Left renal cortex interstitium (tissue), 4 donors: Measurements from ENCODE around the gene LNPEP. TPM values are rescaled to one million over a fixed set of nuclear protein-coding genes. Genes with fewer than 3 reads are reported as not detected.
A peak's percentile ranks its signal among the peaks of the same experiment; 100 is the strongest.

Experiments used
- DNase-seq, 4 donors: peaks; one replicate each; pipeline ENCODE4 v3.0.0-alpha.2; 2013; ENCODE audit warnings: low read depth in 4 of 4, low spot score in 2 of 4, missing footprints in 1 of 4
- polyA plus RNA-seq, 4 donors: library from polyadenylated mRNA; unstranded; fragments of 120-200 nt; gene quantifications; one replicate each; pipeline ENCODE4 v1.2.1, GENCODE V29; 2013; ENCODE audit not compliant: insufficient read length in 4 of 4

Gene LNPEP
- polyA plus RNA-seq, 4 donors: 21.1 to 30.2 (median 22.9) TPM

DNA sequence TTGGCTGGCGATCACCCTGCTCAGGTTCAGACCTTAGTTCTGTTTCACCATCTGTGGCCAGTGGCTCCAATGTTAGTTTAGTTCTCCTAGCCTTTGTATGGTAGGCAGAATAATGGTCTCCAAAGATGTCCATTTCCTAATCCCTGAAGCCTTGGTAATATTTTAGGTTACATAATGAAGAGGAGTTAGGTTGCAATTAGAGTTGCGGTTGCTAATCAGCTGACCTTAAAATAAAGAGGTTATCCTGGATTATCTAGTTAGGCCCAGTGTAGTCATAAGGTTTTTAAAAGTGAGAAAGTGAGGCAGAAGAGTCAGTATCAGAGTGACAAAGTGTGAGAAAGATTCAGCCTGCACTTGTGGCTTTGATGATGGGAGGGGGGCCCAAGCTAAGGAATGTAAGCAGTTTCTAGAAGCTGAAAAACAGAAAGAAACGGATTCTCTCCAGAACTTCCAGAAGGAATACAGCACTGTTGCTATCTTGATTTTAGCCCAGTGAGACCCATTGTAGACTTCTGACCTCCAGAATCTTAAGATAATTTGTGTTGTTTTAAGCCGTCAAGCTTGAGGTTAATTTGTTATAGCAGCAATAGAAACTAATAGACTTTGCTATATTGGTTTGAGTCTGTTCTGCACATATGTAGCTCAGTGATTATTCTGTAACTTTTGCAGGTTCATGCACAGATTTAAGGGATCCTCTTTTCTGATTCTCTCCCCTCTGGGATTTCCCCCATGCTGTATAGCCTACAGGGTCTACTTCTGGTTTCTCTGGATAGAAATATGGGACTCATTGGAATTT, 21.6 kb downstream of the LNPEP start:
- no peak for DNase-seq

DNA sequence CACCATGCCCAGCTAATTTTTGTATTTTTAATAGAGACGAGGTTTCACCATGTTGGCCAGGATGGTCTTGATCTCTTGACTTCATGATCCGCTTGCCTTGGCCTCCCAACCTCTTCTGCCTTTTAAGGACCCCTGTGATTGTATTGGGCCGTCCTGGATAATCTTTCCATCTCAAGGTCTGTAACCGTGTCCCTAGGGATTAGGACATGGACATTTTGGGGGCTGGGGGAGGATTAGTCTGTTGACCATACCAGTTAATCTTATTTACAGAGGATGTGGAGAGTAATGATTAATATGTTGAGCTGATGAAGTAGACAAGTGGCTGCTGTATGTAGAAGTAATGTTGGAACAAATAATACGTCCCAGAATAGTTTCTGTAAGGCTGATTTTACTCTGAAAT, 23.1 kb downstream of the LNPEP start:
- DNase-seq: no peak

DNA sequence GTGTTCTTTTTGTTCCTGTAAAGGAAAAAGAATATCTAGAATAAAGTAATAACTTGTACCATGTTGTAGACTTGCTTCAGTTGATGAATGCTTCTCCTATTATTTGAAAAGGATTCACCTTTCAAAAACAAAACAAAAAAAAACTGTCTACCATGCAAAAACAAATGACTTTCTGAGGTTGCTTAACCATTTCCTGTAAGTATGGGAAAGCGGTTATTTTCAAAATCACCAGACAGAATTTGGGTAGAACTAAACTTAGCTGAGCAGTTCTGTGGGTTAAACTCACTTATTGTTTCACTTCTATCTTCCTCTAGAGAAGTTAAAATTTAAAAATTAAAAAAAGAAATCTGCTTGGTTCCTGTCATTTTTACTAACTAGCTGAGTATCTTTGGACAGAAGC, 25.2 kb downstream of the LNPEP start:
- DNase-seq: no peak

- DNase-seq: no peak
Measured at GRCh38 chr5:96962540-96962991, 26.7 kb downstream of the LNPEP start.

DNA sequence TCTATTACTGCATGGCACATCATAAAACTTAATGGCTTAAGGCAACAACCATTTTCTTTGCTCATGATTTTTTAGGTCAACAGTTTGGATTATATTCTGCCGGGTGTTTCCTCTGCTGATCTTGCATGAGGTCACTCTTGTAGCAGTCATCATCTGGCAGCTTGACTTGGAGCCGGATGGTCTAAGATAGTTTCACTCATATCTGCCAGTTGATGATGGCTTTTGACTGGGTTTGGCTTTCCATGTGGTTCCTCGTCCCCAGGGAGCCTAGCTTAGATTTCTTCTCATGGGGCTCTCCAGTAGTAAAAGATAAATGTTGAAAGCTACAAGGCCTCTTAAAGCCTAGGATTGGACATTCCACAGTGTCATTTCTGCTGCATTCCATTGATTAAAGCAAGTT, 27.4 kb downstream of the LNPEP start:
- no peak for DNase-seq

DNA sequence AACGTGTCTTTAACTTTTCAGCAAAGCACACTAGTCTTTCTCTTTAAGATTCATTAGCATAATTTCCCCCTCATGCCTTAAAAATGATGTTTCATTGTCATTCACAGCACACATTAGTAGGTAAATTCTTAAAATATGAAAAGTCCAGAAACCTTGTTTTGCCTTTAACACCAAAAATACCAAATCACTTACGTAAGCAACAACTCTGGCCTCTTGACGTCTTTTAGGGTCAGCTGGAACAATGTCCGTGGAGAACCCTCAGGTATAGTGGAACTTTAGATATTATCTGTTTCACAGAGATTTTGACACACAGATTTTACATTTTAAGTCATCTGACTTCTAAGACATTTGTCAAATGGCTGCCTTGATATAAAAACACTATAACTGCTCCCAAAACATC, 30.9 kb downstream of the LNPEP start:
- no peak for DNase-seq

DNA sequence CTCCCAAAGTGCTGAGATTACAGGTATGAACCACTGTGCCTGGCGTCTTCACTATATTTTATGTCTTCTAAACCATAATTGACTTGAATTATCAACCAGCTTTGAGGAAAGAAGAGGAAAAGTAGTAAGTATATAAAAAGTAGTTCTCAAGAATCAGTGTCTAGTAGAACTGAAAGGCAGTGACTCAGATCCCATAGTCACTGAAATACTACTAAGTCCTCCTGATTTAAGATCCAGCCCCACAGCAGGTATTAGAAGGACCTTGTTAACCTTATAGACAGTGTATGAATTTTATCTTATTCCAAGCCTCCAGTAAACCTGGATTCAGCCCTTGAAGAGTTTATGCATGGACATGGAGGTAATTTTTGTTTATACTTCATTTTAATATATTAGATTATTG, 31.5 kb downstream of the LNPEP start:
- DNase-seq: no peak

DNA sequence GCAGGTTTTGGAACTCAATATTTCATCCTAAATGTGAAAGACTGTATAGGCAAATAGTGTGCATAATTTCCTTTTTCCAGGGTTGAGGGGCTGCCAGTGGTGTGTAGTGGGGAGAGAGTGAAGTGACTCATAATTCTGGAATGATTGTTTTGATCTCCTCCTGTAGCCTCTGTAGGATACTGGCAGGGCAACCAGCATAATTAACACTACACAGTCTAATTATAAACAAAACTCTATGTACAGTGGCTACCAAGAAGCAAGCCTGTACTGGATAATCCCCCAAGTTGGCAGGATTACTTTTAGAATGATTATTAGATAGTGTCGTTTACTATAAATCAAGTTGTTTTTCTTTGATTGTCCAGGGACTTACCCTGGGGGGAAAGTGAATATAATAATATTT, 32.2 kb downstream of the LNPEP start:
- no peak for DNase-seq

DNA sequence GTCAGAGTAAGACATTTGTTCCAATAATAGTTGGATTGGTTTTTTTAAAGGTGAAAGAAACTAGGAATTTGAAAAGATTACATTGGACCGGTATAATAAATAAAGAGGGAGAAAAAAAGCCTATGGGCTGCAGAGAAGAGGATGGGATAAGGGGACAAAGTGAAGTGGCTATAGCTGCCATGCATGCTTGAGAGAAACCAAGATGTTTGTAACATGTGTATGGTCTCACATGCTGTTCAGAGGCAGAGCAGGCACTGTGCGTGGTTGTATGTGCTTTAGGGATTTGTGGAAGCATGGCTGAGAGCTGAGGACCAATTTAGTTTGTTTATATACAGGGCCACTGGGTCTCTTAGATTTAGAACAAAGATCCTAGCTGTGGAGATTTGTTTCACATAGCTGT, 32.7 kb downstream of the LNPEP start:
- no peak for DNase-seq

- DNase-seq: no peak
Measured at GRCh38 chr5:96969366-96969765, 33.5 kb downstream of the LNPEP start.

DNA sequence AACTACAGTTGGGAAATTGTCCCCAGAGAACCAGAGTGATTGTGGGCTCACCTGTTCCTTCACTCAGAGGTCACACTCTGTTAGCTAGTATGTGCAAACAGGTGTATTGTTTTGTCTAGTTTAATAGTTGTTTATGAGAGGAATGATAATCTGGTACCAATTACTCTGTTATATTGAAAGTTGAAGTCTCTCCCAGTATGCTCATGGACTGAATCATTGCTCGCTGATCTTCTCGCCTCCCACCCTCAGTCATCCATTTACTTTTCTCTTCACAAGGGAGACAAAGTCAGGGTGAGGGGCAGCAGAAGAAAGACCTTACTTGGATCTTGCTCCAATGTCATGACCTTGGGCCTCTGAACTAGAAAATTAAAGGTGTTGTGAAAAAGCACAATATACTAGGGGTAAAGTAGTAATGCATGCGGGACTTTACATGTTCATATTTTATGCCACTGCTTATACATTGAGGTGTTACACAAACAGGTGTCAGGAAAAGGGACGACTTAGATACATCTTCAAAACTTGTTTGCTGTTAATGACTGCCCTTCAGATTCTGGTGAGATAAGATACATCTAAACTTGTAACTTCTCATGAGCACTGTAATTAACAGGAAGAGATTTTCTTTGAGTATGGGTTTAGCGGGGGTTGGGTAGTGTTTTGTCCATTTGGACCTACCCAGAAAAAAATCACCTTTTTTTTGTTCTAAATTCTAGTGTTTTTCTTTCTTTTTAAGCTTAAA, 36.9 kb downstream of the LNPEP start:
- DNase-seq: no peak

DNA sequence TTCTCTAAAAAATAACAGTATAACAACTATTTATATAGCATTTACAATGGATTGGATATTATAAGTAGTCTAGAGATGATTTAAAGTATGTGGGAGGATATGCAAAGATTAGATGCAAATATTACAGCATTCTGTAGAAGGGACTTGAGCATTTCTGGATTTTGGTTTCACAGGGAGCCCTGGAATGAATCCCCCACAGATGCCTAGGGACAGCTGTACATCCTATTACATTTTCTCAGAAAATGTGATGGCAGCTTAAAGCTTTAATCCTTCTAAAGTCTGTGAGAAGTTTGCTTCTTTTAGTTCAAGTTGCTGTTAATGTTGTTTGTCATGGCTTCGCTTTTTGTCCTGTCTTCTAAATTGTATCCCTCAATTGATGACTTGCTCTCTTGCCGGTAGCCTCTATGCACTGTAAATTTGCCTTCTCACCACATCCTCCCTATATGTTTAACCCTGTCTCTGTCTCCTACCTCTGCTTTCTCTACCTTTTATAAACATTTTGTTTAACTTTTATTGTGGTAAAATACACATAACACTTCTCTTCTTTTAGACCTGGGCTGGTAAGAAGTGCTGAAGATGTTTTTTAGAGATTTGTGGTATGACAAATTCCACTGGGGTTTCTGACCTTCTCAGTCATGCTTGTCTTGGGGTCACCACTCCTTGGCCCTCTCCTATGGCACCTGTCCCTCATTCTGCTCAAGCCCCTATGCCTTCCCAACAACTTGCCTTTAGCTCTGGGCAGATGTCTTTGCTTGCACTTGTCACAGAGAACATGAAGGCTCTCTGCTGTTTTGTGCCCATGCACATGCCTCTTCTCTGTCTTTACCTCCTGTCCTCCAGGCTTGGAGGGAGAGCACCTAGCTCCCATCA, 37.9 kb downstream of the LNPEP start:
- DNase-seq: no peak

GRCh38 chr5:96975656-96976055, 39.8 kb downstream of the LNPEP start:
- DNase-seq: no peak

- DNase-seq: no peak
Measured at GRCh38 chr5:96977228-96977627, 41.3 kb downstream of the LNPEP start.

- no peak for DNase-seq
Measured at GRCh38 chr5:96978812-96979449, 43.1 kb downstream of the LNPEP start.

- peak in 1 of 4 donors; percentile 23 for DNase-seq
Measured at GRCh38 chr5:96984506-96985192, 48.8 kb downstream of the LNPEP start.

DNA sequence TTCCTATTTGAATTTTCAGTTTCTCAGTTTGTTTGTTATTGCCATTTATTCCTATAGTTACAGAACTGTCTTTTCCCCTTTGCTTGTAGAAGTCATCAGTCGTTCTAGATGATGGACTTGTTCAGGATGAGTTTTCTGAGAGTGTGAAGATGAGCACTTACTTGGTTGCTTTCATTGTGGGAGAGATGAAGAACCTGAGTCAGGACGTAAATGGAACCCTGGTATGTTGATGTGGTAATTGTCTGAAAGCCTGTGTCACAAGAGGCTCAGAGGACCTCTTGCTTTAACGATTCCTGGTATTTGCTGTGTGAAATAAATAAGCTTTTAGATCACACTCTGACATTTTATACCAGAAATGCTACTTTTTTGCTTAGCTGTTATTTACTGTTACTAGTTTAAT, 50.6 kb downstream of the LNPEP start:
- no peak for DNase-seq

- DNase-seq: no peak
Measured at GRCh38 chr5:96990102-96990501, 54.2 kb downstream of the LNPEP start.

- DNase-seq: no peak
Measured at GRCh38 chr5:96991708-96992107, 55.8 kb downstream of the LNPEP start.

GRCh38 chr5:96993760-96994159, 57.9 kb downstream of the LNPEP start:
- no peak for DNase-seq
